HG03060 (cell line): ENCODE data around the gene KIN.
"Not testable (repeated sequence)": the region's sequence is repeated elsewhere in the genome, so short reads cannot be mapped to it uniquely, and the experiment has no call there.

ENCODE experiments used
- ATAC-seq: cut with Tn5 transposase; IDR thresholded peaks from one replicate; pipeline ENCODE4 v1.9.1; 2021; ENCODE audit warnings: low read depth, moderate number of reproducible peaks; ENCODE audit not compliant: unreplicated experiment

The KIN gene, protein sequence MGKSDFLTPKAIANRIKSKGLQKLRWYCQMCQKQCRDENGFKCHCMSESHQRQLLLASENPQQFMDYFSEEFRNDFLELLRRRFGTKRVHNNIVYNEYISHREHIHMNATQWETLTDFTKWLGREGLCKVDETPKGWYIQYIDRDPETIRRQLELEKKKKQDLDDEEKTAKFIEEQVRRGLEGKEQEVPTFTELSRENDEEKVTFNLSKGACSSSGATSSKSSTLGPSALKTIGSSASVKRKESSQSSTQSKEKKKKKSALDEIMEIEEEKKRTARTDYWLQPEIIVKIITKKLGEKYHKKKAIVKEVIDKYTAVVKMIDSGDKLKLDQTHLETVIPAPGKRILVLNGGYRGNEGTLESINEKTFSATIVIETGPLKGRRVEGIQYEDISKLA

DNA sequence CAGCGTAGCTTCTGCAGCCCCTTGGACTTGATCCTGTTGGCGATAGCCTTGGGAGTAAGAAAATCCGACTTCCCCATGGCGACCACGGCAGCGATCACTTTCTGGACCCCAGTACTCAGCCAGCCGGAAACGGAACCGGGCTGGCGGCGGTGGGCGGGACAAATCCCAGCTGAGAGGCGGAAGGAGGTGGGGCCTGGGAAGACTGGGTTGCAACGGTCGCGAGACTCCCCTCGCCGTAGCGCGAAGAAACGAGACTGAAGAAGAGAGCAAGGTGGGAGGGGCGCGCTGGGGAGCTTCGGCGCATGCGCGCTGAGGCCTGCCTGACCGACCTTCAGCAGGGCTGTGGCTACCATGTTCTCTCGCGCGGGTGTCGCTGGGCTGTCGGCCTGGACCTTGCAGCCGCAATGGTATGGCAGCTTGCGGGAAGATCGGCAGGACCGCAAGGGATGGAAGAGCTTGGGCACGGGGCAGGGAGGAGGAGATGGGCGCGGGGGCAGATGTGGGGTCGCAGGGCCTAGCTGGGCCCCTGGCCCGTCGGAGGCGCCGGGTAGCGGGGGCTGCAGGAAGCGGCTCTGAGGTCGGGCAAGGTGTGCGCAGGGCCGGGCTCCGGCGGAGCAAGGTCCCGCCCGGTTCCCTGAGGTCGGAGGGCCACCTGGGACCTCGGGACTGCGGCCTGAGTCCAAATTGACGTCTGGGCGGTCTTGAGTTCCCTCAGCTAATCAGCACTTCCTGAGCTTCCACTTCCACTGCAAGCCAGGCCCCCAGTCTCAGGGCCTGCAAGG lies at the start of gene KIN, which contains the start of gene ATP5F1C:
TSS of gene KIN (minus strand) at position 137 of the 782 bp plus-strand sequence. CDS start at position 77, 60 bp downstream.
TSS of gene ATP5F1C (plus strand) at position 321 of the 782 bp plus-strand sequence. CDS start at position 352, 31 bp downstream.
- peak; percentile 90 for ATAC-seq

DNA sequence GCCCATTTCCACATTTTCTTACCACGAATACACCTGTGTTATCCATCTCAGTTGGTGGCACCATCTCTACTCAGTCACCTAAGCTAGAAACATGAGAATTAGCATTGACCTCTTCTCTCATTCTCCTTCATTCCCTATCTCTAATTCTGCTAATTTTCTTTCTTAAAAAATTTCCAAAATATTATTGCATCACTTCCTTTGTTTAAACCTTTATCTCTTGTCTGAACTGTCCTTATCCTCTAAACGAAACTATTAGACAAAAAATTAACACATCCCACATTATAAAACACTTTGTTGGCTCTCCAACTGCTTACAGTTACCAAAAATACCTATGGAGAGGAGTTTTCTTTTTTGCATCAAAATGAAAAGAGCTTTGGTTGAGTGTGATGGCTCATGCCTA lies 48.8 kb upstream of the KIN start:
- no peak for ATAC-seq

DNA sequence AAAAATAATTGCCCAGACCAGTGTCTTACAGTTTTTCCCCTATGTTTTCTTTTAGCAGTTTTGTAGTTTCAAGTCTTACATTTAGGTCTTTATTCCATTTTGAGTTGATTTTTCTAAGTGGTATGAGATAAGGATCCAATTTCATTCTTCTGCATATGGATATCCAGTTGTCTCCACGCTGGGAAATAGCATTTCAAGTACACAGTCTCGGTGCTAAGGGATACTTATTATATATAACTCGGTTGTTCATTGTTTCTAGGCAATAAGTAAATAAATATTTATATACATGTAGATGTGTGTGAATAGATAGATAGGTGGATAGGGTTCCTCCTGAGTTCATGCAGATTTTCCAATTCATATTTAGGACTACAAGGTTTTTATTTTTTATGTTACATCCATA lies 46.5 kb upstream of the KIN start:
- no peak for ATAC-seq

DNA sequence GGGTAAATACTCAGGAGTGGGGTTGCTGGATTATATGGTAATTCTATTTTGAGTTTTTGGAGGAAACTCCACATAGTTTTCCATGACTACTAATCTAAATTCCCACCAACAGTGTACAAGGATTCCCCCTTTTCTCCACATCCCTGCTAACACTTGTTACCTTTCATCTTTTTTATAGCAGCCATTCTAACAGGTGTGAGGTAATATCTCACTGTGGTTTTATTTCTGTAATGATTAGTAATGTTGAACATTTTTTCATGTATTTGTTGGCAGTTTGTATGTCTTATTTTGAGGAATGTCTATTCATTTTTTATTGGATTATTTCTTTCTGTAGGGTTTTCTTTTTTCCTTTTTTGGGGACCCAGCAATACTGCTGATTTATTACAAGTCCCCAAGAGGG lies 45.4 kb upstream of the KIN start:
- no peak for ATAC-seq

DNA sequence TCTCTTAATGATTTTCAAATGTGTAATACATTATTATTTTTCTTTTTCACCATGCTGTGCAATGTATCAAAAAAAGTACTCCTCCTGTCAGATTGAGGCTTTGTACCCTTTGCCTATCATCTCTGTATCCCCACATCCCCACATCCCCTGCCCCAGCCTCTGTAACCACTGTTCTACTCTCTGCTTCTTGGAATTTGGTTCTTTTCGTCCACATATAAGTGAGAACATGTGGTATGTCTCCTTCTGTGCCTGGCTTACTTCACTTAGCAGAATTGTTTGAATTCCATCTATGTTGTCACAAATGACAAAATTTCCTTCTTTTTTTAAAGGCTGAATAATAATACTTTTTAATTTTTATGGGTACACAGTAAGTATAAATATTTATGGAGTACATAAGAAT lies 44.3 kb upstream of the KIN start:
- no peak for ATAC-seq

DNA sequence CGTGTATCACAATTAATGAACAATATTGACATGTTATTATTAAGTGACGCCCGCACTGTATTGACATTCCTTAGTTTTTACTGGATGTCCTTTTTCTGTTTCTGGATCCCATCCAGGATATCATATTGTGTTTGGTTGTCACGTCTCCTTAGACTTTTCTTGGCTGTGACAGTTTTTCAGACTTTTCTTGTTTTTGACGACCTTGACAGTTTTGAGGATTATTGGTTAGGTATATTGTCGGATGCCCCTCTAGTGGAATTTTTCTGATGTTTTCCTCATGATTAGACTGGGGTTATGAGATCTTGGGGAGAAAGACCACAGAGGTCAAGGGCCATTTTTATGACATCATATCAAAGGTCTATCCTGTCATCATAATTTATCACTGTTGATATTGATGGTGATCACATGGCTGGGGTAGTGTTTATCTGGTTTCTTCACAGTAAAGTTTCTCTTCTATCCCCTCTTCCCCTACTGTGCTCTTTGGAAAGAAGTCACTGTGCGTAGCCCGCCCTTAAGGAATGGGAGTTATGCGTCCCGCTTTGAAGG lies 41.6 kb upstream of the KIN start:
- ATAC-seq, result no peak

DNA sequence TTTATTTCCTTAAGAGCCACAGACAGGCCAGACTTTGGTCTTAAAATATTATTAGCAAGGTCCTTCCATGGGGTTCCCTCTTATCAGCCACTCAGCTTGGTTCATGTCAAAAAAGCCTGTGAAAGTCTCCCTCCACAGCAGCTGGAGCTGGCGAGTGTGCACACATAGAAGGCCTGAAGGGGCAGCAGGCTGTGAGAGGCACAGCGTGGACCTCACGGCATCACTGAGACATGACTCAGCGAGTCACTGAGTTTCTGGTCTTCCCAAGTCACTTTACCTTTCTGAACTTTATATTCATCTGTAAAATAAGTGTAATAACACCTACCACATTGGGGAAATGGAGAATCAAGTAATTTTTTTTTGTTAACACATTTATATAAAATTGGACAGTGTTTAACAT lies 39.2 kb upstream of the KIN start:
- no peak for ATAC-seq

DNA sequence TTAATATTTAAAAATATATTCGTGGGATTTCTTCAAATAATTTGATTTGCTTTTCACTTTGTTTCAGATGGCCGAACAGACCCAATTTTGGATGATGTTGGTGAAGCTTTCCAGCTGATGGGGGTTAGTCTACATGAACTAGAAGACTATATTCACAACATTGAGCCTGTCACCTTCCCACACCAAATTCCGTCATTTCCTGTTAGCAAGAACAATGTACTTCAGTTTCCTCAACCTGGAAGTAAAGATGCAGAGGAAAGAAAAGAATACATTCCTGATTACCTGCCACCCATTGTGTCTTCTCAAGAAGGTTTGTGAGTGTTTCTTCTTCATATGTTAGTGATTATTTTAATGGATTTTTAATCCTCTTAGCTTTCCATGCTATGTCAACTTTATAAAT lies 36.5 kb upstream of the KIN start:
- ATAC-seq, result no peak

DNA sequence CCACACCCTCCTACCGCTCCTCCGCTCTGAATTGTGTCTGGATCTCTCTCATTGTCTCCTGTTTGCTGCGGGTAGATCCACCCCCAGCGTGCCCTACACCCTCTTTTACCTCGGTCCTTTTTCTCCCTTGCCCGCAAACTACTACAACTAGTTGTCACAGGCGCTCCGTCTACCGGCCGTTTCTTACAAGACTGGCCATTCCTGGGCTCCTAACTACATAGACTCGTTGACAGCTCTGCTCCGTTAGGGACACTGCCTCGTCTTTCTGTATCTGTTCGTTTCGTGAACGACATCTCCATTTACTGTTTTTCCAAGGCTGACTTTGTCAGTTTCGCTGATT lies 31.3 kb upstream of the KIN start:
- ATAC-seq, result peak; percentile 20

DNA sequence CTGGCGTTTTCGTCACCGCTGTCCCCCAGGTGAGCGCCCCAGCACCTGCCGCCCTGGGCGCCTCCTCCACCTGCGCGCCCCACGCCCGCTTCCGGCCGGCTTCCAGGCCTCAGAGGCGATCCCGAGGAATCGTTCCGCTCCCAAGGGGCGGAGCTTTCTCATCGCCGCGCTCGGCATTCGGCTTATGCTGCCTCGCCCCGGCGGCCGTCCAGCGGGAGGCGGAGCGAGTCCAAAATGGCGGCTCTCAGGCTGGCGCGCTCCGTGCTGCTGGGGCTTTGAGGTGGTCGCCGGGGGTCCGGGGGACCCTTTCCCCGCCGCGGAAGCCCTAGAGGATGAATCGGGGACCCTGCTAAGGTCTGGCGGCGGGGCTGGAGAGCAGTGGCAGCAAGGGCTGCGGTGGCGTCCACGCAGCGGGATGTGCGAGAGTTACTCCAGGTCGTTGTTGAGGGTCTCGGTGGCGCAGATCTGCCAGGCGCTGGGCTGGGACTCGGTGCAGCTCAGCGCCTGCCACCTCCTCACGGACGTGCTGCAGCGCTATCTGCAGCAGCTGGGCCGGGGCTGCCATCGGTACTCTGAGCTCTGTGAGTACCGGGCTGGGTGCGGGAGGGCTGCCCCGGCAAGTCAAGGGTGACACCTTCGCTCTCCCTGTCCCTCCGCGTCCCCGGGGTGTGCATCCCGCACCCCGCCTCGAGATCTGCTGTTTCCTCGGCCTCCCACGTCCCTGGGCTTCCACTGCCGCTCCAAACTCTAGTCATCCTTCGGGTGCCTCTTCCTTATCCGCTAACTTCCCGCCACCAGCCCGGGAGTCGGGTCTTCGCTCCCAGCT lies 30.7 kb upstream of the KIN start, which contains the start of gene TAF3:
TSS of gene TAF3 (plus strand) at position 211 of the 826 bp plus-strand sequence. CDS start at position 416, 205 bp downstream.
- peak; percentile 85 for ATAC-seq

DNA sequence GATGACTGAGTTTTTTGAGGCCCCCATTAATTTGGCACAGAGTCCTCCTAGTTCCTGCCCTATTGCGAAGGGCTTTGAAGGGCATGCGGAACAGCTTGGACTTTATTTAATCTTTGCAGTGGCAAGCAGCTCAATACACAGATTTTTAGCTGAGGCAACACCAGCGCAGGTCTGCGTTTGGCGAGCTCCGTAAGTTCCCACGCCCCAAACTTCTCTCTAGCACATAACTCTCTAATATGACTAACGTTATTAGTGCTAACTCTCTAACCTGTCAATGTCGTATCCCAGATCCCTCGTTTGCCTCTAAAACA lies 30.1 kb upstream of the KIN start:
- ATAC-seq, result no peak

DNA sequence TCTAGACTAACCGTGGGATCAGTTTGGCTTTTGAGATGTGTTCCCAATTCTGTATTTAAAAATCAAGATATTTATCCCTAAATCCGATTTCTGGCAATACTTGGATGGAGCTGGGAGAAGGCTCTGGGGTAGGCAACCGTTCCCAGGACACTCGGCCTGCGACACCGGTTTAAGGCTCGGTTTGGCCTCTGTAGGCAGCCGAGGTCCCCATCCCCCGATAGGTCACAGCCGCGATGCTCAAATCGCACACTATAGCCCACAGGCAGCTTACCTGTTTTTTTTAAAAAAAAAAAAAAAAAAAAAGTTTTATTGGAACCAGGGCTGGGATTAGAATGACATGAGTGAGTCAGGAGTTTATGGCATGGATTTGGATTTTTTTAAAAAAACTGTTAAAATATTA lies 29.8 kb upstream of the KIN start:
- no peak for ATAC-seq

DNA sequence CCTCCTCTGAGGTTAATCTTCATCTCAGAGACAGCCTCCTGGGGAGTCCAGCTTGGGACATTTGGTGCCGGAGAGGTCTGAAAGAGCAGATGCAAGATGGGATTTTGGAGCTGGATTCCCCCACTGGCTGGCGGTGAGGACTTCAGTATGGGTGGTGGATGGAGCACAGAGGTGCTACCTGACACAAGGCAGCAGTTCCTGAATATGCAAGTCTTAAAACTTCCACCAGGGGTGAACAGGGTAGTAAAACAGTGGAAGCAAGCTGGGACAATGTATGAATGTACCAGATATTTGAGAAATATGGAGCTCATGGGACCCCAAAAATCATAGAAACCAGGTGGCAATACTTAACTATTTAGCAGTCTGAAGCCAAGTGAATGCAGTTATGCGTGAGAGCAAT lies 25.7 kb upstream of the KIN start:
- no peak for ATAC-seq

DNA sequence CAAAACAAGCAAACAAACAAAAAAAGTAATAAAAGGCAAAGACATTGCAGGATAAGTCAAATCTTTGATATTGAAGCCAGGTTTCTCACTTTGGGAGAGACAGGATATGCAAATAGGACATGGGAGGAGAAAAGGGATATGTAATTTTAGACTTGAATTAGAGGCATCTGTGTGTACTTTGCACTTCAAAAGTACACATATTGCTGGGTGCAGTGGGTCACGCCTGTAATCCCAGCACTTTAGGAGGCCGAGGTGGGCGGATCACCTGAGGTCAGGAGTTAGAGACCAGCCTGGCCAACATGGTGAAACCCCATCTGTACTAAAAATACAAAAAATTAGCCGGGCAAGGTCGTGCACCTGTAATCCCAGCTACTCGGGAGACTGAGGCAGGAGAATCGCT lies 23.9 kb upstream of the KIN start:
- ATAC-seq, result not testable (repeated sequence)

DNA sequence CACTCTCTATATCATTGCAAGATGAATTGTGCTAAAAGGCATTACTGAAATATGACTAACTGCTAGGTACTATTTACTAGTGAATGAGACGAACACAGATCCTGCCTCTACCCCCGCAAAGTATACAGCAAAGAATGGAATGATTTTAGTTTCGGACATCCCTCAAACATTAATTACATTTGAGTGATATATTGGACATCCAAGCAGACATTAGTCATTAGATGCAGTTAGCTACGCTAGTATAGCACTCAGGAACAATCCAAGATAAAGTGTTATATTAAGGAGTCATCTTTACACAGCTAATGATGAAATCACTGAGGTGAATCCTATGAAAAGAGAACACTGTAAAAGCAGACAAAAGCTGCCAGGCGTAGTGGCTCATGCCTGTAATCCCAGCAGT lies 23.2 kb upstream of the KIN start:
- no peak for ATAC-seq

DNA sequence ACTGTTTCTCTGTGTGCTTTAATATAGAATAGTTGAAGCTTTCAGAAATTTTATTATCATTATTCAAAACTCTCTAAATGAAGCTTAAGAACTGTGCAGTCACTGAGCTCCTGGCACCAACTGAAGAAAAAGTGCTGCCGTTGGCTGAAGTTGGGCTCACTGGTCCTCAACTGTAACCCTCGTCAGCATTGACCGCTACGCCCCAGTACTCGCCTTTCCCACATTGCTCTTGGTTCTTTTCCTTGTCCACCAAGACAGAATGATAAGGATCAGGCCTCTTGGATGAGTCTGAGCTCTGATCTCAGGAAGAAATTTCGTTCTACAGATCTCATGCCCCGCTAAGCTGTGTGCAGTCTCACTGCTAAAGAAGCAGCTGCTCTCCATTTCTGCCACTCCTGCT lies 22.6 kb upstream of the KIN start:
- no peak for ATAC-seq

DNA sequence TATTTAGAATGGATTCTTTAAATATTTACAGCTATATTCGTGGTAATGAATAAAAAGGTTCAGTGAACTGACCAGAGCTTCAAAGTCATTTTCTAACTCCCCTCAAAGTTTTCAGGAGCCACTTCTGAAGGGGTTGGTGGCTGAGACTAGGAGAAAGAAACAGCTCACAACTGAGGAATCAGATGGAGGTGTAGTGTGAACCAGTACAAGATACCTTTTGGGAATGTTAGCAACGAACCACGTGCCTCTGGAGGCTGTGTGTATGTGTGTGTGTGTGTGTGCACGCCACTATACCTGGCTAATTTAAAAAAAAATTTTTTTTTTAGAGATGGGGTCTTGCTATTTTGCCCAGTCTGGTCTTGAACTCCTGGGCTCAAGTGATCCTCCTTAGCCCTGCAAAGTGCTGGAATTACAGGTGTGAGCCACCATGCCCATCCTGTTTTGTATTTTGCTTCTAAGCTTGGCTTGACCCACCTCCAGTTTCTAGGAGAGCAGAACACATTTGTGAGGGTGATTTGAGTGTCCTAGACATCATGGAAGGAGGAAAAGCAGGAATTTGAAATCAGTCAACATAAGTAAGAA lies 21.0 kb upstream of the KIN start:
- ATAC-seq, result no peak

DNA sequence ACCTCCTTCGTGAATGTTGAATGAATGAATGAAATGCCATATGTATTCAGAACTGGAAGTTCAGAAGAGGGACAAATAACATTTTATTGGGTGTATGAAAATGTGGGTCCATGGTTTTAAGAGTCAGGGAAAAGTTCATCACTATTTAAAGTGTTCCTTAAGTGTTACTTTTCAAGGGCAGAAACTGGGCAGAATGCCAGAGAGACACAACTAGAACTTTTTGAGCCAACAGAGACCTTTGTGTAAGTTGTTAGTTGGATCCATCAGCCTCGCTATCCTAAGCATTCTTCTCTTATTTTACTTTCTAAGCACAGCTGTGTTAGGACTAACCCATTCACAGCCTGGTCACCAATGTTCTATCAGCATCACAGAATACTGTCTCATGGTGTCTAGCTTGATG lies 16.9 kb upstream of the KIN start:
- ATAC-seq, result no peak

DNA sequence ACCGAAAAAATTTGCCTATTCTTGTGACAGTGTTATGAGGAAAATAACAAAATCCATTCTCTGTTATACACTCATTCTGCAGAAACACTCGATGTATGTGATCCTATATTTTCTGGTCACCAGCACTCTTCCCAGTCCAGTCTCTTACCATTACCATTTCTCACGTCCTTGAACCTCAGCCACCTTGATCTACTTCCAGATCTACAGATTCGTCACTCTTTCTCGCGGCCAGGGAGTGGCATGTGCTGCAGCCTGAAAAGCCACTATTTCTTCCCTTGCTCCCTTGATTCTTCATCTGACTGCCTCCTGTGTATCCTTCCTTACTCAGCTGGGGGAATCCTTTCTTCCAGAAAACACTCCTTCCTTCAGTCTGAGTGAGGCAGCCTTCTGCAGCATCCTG lies 16.4 kb upstream of the KIN start:
- ATAC-seq, result no peak

DNA sequence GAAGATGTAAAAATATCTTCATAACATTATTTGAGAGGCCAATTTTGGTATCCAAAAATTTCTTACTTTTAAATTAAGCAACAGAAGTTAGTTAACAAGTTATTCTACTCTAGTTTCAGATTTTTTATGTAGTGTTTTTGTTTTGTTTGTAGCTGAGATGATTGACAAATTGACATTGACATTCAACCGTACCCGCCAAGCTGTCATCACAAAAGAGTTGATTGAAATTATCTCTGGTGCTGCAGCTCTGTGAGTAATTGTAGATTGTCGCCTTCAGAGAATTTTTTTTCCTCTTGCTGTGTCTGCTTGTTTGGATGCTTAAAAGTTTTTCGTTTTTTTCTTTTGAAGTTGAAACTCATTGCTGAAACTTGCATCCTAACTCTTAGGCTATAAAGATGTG lies 14.8 kb upstream of the KIN start:
- no peak for ATAC-seq

DNA sequence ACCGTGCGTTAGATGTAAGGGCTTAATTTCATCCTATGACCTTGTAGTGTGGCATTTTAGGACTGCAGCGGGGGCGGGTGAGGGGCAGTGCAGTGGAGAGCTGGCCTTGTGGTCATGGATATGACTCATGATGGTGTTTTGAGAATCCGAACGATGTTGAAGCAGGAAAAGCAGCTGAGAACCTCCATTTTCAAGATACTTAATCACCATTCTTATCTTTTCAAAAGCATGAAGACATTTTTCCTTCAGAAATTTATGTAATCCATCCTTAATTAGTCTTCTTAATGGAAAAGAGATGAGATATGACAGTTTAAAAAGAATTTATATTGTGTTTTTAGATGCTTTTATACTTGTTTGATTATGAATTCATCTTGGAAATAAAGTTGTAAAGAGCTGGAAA lies 9.8 kb upstream of the KIN start:
- no peak for ATAC-seq
